VCaP (cell line): ENCODE measurements around the gene GPR25.
"Not testable (repeated sequence)": the region's sequence is repeated elsewhere in the genome, so short reads cannot be mapped to it uniquely, and the experiment has no call there.

Experiments used
- H3K27ac ChIP-seq: fragments of 450-650 bp; 2 replicates; pipeline ENCODE4 v1.5.1; 2017
- CTCF ChIP-seq: fragments of 450-650 bp; conservative IDR thresholded peaks from 2 replicates; pipeline ENCODE4 v1.5.1; 2017; ENCODE audit warnings: mild to moderate bottlenecking, moderate library complexity

Gene GPR25

GRCh38 chr1:200909071-200909470, 36.3 kb downstream of the GPR25 start:
- no peak overlapping the region; the same call in 1 of the 2 replicates for H3K27ac ChIP-seq

GRCh38 chr1:200909757-200910239, 37.0 kb downstream of the GPR25 start:
- no peak overlapping the region for H3K27ac ChIP-seq
- TF ChIP-seq CTCF, result no peak

More at GRCh38 chr1:200909071-200909470, 36.3 kb downstream of the GPR25 start:
- no peak for TF ChIP-seq CTCF

- no peak overlapping the region for H3K27ac ChIP-seq
- TF ChIP-seq CTCF, result no peak
Measured at GRCh38 chr1:200911361-200911760, 38.6 kb downstream of the GPR25 start.

- not testable (repeated sequence) for H3K27ac ChIP-seq
Measured at GRCh38 chr1:200911936-200912335, 39.2 kb downstream of the GPR25 start.

- H3K27ac ChIP-seq, result no peak overlapping the region
- no peak for TF ChIP-seq CTCF
Measured at GRCh38 chr1:200912737-200913407, 40.1 kb downstream of the GPR25 start.

- no peak overlapping the region for H3K27ac ChIP-seq
- no peak for TF ChIP-seq CTCF
Measured at GRCh38 chr1:200916152-200916551, 43.4 kb downstream of the GPR25 start.

GRCh38 chr1:200916681-200917080, 43.9 kb downstream of the GPR25 start:
- TF ChIP-seq CTCF, result no peak
- no peak overlapping the region for H3K27ac ChIP-seq

GRCh38 chr1:200917291-200917817, 44.6 kb downstream of the GPR25 start:
- H3K27ac ChIP-seq, result no peak overlapping the region

More at GRCh38 chr1:200917291-200917817, 44.6 kb downstream of the GPR25 start:
- no peak for TF ChIP-seq CTCF
